SK-N-SH treated with all-trans-retinoic acid at 6 μM for 48 hours (cell line): ENCODE data around the gene KNDC1.

Experiments used
- ARNTL ChIP-seq: fragments of 450-650 bp; formaldehyde crosslinking; IDR thresholded peaks from 2 replicates; pipeline ENCODE4 v1.5.0; 2020; ENCODE audit warnings: low read depth, mild to moderate bottlenecking, moderate library complexity, borderline replicate concordance
- BACH2 ChIP-seq: fragments of 250-450 bp; sonication (Bioruptor Pico); IDR thresholded peaks from 2 replicates; pipeline ENCODE4 v1.9.0; 2021; ENCODE audit warnings: mild to moderate bottlenecking, borderline replicate concordance
- OSR1 ChIP-seq: fragments of 250-450 bp; sonication (Bioruptor Pico); IDR thresholded peaks from 2 replicates; pipeline ENCODE4 v1.8.0; 2022; ENCODE audit warnings: moderate library complexity, mild to moderate bottlenecking, inconsistent platforms
- PATZ1 ChIP-seq: fragments of 250-450 bp; sonication (Bioruptor Pico); IDR thresholded peaks from 2 replicates; pipeline ENCODE4 v1.8.0; 2020; ENCODE audit warnings: mild to moderate bottlenecking, moderate library complexity, borderline replicate concordance
- PPARA ChIP-seq: fragments of 250-450 bp; sonication (Bioruptor Pico); IDR thresholded peaks from 2 replicates; pipeline ENCODE4 v1.5.0; 2020; ENCODE audit warnings: mild to moderate bottlenecking, borderline replicate concordance
- RARB ChIP-seq: fragments of 250-450 bp; sonication (Bioruptor Pico); IDR thresholded peaks from 2 replicates; pipeline ENCODE4 v1.8.0; 2021; ENCODE audit warnings: mild to moderate bottlenecking, moderate library complexity
- TCF4 ChIP-seq: fragments of 250-450 bp; sonication (Bioruptor Pico); IDR thresholded peaks from 2 replicates; pipeline ENCODE4 v1.8.0; 2021; ENCODE audit warnings: mild to moderate bottlenecking, moderate library complexity, borderline replicate concordance
- ZFP30 ChIP-seq: fragments of 450-650 bp; formaldehyde crosslinking; IDR thresholded peaks from 2 replicates; pipeline ENCODE4 v1.5.0; 2022; ENCODE audit warnings: mild to moderate bottlenecking, moderate library complexity

GRCh38 chr10:133124357-133125211 lies 35.4 kb upstream of the KNDC1 start:
- TF ChIP-seq PATZ1 (CRISPR knock-in tag) = no peak
- no peak for TF ChIP-seq ARNTL (CRISPR knock-in tag)
- no peak for TF ChIP-seq PPARA (CRISPR knock-in tag)
- no peak for TF ChIP-seq BACH2 (CRISPR knock-in tag)
- no peak for TF ChIP-seq RARB (CRISPR knock-in tag)
- no peak for TF ChIP-seq TCF4 (CRISPR knock-in tag)
- TF ChIP-seq ZFP30 (CRISPR knock-in tag) = no peak
- TF ChIP-seq OSR1 = no peak
